GM23338 (cell line): ENCODE results near the gene ESYT2. TPM values are rescaled to one million over a fixed set of nuclear protein-coding genes. Genes with fewer than 3 reads are reported as not detected.

Experiments used
- CREB1 ChIP-seq: fragments of 250-450 bp; sonication (Bioruptor Pico); IDR thresholded peaks from 2 replicates; pipeline ENCODE4 v1.5.0; 2020; ENCODE audit warnings: low read depth, mild to moderate bottlenecking, moderate library complexity
- EZH2 ChIP-seq: fragments of 200-600 bp; sonication (generic); IDR thresholded peaks from one replicate; pipeline ENCODE4 v1.8.0; 2017; ENCODE audit warnings: antibody characterized with exemption, mild to moderate bottlenecking, low read depth; ENCODE audit not compliant: unreplicated experiment
- EZH2phosphoT487 ChIP-seq: fragments of 200-600 bp; sonication (generic); IDR thresholded peaks from one replicate; pipeline ENCODE4 v1.8.1; 2018; ENCODE audit warnings: antibody characterized with exemption; ENCODE audit not compliant: unreplicated experiment
- JUNB ChIP-seq: IDR thresholded peaks from one replicate; pipeline ENCODE4 v1.6.1; 2016; ENCODE audit warnings: antibody characterized with exemption; ENCODE audit not compliant: unreplicated experiment
- NANOG ChIP-seq: IDR thresholded peaks from 2 replicates; pipeline ENCODE4 v1.6.1; 2016; ENCODE audit warnings: antibody characterized with exemption, borderline replicate concordance
- POLR2AphosphoS5 ChIP-seq: IDR thresholded peaks from 2 replicates; pipeline ENCODE4 v1.6.1; 2016; ENCODE audit warnings: antibody characterized with exemption, low read depth
- ZNF114 ChIP-seq: fragments of 250-450 bp; sonication (Bioruptor Pico); IDR thresholded peaks from 2 replicates; pipeline ENCODE4 v1.5.0; 2020; ENCODE audit warnings: mild to moderate bottlenecking, moderate library complexity
- ZNF331 ChIP-seq: fragments of 250-450 bp; sonication (Bioruptor Pico); IDR thresholded peaks from 2 replicates; pipeline ENCODE4 v1.5.0; 2020; ENCODE audit warnings: low read depth, mild to moderate bottlenecking, moderate library complexity
- polyA plus RNA-seq: library from polyadenylated mRNA; unstranded; fragments of >200 nt; fragmentation: Nextera tagmentation; extraction: Ambion mirVana; gene quantifications from 2 replicates; pipeline ENCODE4 v1.2.1, GENCODE V29; 2016
- total RNA-seq: library from RNA; depleted of rRNA; stranded (reverse); fragments of >200 nt; shearing (Covaris generic); gene quantifications from 2 replicates; pipeline ENCODE4 v1.2.3, GENCODE V29; 2014
- TF ChIP-seq, protein P1 (sequence below): fragments of 250-450 bp; sonication (Bioruptor Pico); IDR thresholded peaks from 2 replicates; pipeline ENCODE4 v1.5.0; 2020; ENCODE audit warnings: mild to moderate bottlenecking, moderate library complexity
- TF ChIP-seq, protein P2 (sequence below): IDR thresholded peaks from 2 replicates; pipeline ENCODE4 v1.6.1; 2016; ENCODE audit warnings: antibody characterized with exemption

The ESYT2 gene
- total and polyA plus RNA-seq, 2 experiments from 2014 or later = 9.6 to 52.7 TPM

DNA sequence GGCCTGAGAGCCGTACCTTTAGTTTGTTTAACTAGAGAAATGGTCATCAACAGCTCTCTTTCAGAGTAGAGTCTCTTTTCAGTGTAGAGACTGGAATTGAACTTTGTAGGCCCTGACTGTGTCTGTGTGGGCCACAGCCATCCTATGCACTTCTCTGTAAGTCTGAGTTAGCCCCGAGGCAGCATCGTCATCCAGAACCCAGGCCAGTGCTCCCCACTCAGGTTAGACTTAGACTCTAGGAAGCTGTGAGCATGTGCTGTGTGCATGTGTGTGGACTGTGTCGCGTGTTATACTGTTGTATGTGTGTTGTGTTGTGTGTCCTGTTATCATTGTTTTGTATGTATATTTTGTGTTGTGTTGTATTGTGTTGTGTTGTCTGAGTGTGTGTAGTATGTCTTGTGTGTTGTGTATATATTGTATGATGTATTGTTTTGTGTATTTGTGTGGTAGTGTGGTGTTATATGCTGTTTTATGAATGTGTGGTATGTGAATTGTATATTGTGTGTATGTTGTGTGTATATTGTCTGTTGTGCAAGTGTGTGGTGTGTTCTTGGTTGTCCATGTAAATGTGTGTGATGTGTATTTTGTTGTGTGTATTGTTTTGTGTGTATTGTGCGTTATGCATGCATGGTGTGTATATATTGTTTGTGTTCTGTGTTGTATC, 106.6 kb downstream of the ESYT2 start (continued):
- TF ChIP-seq, protein P1, sequence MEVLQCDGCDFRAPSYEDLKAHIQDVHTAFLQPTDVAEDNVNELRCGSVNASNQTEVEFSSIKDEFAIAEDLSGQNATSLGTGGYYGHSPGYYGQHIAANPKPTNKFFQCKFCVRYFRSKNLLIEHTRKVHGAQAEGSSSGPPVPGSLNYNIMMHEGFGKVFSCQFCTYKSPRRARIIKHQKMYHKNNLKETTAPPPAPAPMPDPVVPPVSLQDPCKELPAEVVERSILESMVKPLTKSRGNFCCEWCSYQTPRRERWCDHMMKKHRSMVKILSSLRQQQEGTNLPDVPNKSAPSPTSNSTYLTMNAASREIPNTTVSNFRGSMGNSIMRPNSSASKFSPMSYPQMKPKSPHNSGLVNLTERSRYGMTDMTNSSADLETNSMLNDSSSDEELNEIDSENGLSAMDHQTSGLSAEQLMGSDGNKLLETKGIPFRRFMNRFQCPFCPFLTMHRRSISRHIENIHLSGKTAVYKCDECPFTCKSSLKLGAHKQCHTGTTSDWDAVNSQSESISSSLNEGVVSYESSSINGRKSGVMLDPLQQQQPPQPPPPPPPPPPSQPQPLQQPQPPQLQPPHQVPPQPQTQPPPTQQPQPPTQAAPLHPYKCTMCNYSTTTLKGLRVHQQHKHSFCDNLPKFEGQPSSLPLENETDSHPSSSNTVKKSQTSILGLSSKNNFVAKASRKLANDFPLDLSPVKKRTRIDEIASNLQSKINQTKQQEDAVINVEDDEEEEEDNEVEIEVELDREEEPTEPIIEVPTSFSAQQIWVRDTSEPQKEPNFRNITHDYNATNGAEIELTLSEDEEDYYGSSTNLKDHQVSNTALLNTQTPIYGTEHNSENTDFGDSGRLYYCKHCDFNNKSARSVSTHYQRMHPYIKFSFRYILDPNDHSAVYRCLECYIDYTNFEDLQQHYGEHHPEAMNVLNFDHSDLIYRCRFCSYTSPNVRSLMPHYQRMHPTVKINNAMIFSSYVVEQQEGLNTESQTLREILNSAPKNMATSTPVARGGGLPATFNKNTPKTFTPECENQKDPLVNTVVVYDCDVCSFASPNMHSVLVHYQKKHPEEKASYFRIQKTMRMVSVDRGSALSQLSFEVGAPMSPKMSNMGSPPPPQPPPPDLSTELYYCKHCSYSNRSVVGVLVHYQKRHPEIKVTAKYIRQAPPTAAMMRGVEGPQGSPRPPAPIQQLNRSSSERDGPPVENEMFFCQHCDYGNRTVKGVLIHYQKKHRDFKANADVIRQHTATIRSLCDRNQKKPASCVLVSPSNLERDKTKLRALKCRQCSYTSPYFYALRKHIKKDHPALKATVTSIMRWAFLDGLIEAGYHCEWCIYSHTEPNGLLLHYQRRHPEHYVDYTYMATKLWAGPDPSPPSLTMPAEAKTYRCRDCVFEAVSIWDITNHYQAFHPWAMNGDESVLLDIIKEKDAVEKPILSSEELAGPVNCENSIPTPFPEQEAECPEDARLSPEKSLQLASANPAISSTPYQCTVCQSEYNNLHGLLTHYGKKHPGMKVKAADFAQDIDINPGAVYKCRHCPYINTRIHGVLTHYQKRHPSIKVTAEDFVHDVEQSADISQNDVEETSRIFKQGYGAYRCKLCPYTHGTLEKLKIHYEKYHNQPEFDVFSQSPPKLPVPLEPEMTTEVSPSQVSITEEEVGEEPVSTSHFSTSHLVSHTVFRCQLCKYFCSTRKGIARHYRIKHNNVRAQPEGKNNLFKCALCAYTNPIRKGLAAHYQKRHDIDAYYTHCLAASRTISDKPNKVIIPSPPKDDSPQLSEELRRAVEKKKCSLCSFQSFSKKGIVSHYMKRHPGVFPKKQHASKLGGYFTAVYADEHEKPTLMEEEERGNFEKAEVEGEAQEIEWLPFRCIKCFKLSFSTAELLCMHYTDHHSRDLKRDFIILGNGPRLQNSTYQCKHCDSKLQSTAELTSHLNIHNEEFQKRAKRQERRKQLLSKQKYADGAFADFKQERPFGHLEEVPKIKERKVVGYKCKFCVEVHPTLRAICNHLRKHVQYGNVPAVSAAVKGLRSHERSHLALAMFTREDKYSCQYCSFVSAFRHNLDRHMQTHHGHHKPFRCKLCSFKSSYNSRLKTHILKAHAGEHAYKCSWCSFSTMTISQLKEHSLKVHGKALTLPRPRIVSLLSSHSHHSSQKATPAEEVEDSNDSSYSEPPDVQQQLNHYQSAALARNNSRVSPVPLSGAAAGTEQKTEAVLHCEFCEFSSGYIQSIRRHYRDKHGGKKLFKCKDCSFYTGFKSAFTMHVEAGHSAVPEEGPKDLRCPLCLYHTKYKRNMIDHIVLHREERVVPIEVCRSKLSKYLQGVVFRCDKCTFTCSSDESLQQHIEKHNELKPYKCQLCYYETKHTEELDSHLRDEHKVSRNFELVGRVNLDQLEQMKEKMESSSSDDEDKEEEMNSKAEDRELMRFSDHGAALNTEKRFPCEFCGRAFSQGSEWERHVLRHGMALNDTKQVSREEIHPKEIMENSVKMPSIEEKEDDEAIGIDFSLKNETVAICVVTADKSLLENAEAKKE = no peak
- TF ChIP-seq EZH2 (no peak), ZNF331 (CRISPR knock-in tag) (no peak), EZH2phosphoT487 (no peak), CREB1 (CRISPR knock-in tag) (no peak), JUNB (no peak), ZNF114 (CRISPR knock-in tag) (no peak), POLR2AphosphoS5 (no peak), NANOG (no peak)
- TF ChIP-seq, protein P2, sequence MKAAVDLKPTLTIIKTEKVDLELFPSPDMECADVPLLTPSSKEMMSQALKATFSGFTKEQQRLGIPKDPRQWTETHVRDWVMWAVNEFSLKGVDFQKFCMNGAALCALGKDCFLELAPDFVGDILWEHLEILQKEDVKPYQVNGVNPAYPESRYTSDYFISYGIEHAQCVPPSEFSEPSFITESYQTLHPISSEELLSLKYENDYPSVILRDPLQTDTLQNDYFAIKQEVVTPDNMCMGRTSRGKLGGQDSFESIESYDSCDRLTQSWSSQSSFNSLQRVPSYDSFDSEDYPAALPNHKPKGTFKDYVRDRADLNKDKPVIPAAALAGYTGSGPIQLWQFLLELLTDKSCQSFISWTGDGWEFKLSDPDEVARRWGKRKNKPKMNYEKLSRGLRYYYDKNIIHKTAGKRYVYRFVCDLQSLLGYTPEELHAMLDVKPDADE = no peak
